Measurements from ENCODE around the gene LSP1. TPM values are rescaled to one million over a fixed set of nuclear protein-coding genes. Genes with fewer than 3 reads are reported as not detected.

LSP1 gene
- total RNA-seq, 1 experiment from 2014 or later, result 0.90 TPM

GRCh38 chr11:1888347-1888753, 35.5 kb downstream of the LSP1 start:
- no peaks in the 10 kb centered on the region for H3K9me3 ChIP-seq (ENCODE audit: control insufficient read depth, insufficient read depth, low read depth, low read length)
- H3K4me1 ChIP-seq (ENCODE audit: control insufficient read depth, insufficient read depth, low read length), result no peaks in the 10 kb centered on the region
- DNase-seq (ENCODE audit: low read depth, low spot score), result no peak
- in situ Hi-C loops (cut with HindIII; ENCODE audit: low pct_unique_long_range_greater_than_20kb, low sequenced_read_pairs) (no loop called here), intact Hi-C loops (cut with micrococcal nuclease; ENCODE audit: unreplicated experiment) (no loop called here)
- ChIA-PET CTCF (no interaction called here), POLR2A (no interaction called here)
- BruUV-seq (replicated peaks), result no TSS peak
- H3K4me3 ChIP-seq (ENCODE audit: low read depth in 2 of 2, low read length in 2 of 2), result no peak overlapping the region
- H3K27ac ChIP-seq (ENCODE audit: low read length), result no peak overlapping the region
- no peak for TF ChIP-seq REST (IDR thresholded peaks at IDR 0.05; ENCODE audit: insufficient read depth in 1 of 2, low read depth in 2 of 2, low read length in 1 of 2)
- no peak for TF ChIP-seq SIN3A (IDR thresholded peaks at IDR 0.05; ENCODE audit: borderline replicate concordance, insufficient read depth, low read depth, low read length)
- no peak for TF ChIP-seq CTCF (IDR thresholded peaks at IDR 0.05)
- TF ChIP-seq POLR2AphosphoS5 (IDR thresholded peaks at IDR 0.05; ENCODE audit: low read depth, low read length), result no peak
- no peak for TF ChIP-seq TCF7L2 (IDR thresholded peaks at IDR 0.05; ENCODE audit: low read depth, low read length)
- ATAC-seq, result no peak
- H3K27me3 ChIP-seq (ENCODE audit: control insufficient read depth, insufficient read depth, low read length), result no peaks in the 10 kb centered on the region
- H3K36me3 ChIP-seq (ENCODE audit: control insufficient read depth, insufficient read depth, low read length), result no peaks in the 10 kb centered on the region

- Histone ChIP-seq H3K4me1 (ENCODE audit: control insufficient read depth, insufficient read depth, low read length) (no peaks in the 10 kb centered on the region), H3K27me3 (ENCODE audit: control insufficient read depth, insufficient read depth, low read length) (no peaks in the 10 kb centered on the region), H3K27ac (ENCODE audit: low read length) (no peak overlapping the region), H3K9me3 (ENCODE audit: control insufficient read depth, insufficient read depth, low read depth, low read length) (no peaks in the 10 kb centered on the region), H3K4me3 (ENCODE audit: low read depth in 2 of 2, low read length in 2 of 2) (no peak overlapping the region), H3K36me3 (ENCODE audit: control insufficient read depth, insufficient read depth, low read length) (no peaks in the 10 kb centered on the region)
- DNase-seq (ENCODE audit: low read depth, low spot score), result no peak
- BruUV-seq (replicated peaks), result no TSS peak
- in situ Hi-C loops (cut with HindIII; ENCODE audit: low pct_unique_long_range_greater_than_20kb, low sequenced_read_pairs) (no loop called here), intact Hi-C loops (cut with micrococcal nuclease; ENCODE audit: unreplicated experiment) (no loop called here)
- ATAC-seq, result no peak
- TF ChIP-seq TCF7L2 (IDR thresholded peaks at IDR 0.05; ENCODE audit: low read depth, low read length) (no peak), SIN3A (IDR thresholded peaks at IDR 0.05; ENCODE audit: borderline replicate concordance, insufficient read depth, low read depth, low read length) (no peak), CTCF (IDR thresholded peaks at IDR 0.05) (no peak), REST (IDR thresholded peaks at IDR 0.05; ENCODE audit: insufficient read depth in 1 of 2, low read depth in 2 of 2, low read length in 1 of 2) (no peak), POLR2AphosphoS5 (IDR thresholded peaks at IDR 0.05; ENCODE audit: low read depth, low read length) (no peak)
- ChIA-PET CTCF (interaction anchor here (0.6 kb wide), 2 partner anchors 57 to 391 kb away, joined by 3 to 4 read pairs; no protein-coding TSS in a partner anchor), POLR2A (no interaction called here)
These were observed 35.9 kb downstream of the LSP1 start for GRCh38 chr11:1888811-1889210.

Measured in Panc1 (cell line).